Prostate gland (tissue), 2 donors: Measurements from ENCODE around the gene ADAM8. TPM values are rescaled to one million over a fixed set of nuclear protein-coding genes. Genes with fewer than 3 reads are reported as not detected.
"Not testable (repeated sequence)": the region's sequence is repeated elsewhere in the genome, so short reads cannot be mapped to it uniquely, and the experiment has no call there.

Experiments used
- DNase-seq: peaks from one replicate; pipeline ENCODE4 v3.0.0-alpha.2; 2019; ENCODE audit warnings: low spot score
- H3K27ac ChIP-seq, 2 donors: fragments of 200-600 bp; sonication (generic); 2 replicates each; pipeline ENCODE4 v1.5.1; 2017 to 2019
- H3K27me3 ChIP-seq: fragments of 200-600 bp; sonication (generic); replicated peaks from 2 replicates; pipeline ENCODE4 v1.5.1; 2019; ENCODE audit not compliant: insufficient read depth
- H3K36me3 ChIP-seq, 2 donors: fragments of 200-600 bp; sonication (generic); 1 replicate in 1 of 2; 2 replicates in 1 of 2; pipeline versions ENCODE4 v1.5.1 to v1.8.1; 2017 to 2019
- H3K4me1 ChIP-seq: fragments of 200-600 bp; sonication (generic); replicated peaks from 2 replicates; pipeline ENCODE4 v1.5.1; 2019
- H3K4me3 ChIP-seq, 2 donors: fragments of 200-600 bp; sonication (generic); 2 replicates each; pipeline ENCODE4 v1.5.1; 2017 to 2019
- H3K9me3 ChIP-seq: fragments of 200-600 bp; sonication (generic); 2 replicates; pipeline ENCODE4 v1.5.1; 2017
- POLR2A ChIP-seq: fragments of 450-650 bp; IDR thresholded peaks from one replicate; pipeline ENCODE4 v1.6.1; 2016; ENCODE audit warnings: antibody characterized with exemption, mild to moderate bottlenecking
- POLR2AphosphoS5 ChIP-seq: sonication (generic); formaldehyde crosslinking; IDR thresholded peaks from one replicate; pipeline ENCODE4 v1.6.1; 2017; ENCODE audit warnings: antibody characterized with exemption
- WGBS: methylation state at CpG from one replicate; pipeline ENCODE4 v1.1.5; 2018; 5-methylcytosine and 5-hydroxymethylcytosine counted together
- intact Hi-C: fragments of 100-400 bp; cut with DNase I; formaldehyde crosslinking; loops from one replicate; pipeline ENCODE4 v1.14.2; 2022
- total RNA-seq, 2 donors: library from RNA; depleted of rRNA; stranded (reverse); fragments of >200 nt; gene quantifications; one replicate each; pipeline ENCODE4 v1.1.0, GENCODE V29; 2016
- TF ChIP-seq, protein P1 (sequence below), 4 experiments: fragments of 200-600 bp in 2 of 4; fragments of 450-650 bp in 2 of 4; sonication (generic) in 2 of 4; IDR thresholded peaks; 1 replicate in 3 of 4; 2 replicates in 1 of 4; pipeline ENCODE4 v1.5.1; 2016 to 2019; ENCODE audit warnings: antibody characterized with exemption in 4 of 4, mild to moderate bottlenecking in 2 of 4, moderate library complexity in 2 of 4

Gene ADAM8
- total RNA-seq, 2 donors from 2014 or later, result 7.2 to 7.4 TPM

DNA sequence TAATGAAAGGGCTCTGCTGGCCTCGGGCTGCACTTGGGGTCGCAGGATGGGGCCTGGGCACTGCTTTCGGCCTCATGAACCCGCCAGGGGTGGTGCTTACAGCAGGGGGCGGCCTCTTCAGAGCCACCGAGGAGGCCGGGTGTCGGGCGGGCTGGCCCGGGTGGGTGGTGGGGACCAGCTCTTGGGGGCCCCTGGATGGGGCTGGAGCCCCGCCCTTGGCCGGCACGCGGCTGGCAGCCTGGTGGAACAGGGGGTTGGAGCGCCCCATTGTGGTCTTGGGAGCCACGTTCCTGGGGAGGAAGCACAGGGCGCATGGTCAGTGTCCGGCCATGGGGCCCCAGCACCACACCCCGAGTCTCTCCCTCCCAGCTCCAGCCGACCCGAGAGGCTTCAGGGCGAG is 8.8 kb downstream of the ADAM8 start:
- no peak overlapping the region for H3K27ac ChIP-seq
- intact Hi-C loops, result no loop called here
- H3K4me1 ChIP-seq, result no peaks in the 10 kb centered on the region
- H3K4me3 ChIP-seq, result no peak overlapping the region
- H3K27me3 ChIP-seq, result no peaks in the 10 kb centered on the region
- no peak for TF ChIP-seq POLR2A
- no peak for TF ChIP-seq POLR2AphosphoS5
- TF ChIP-seq, protein P1, sequence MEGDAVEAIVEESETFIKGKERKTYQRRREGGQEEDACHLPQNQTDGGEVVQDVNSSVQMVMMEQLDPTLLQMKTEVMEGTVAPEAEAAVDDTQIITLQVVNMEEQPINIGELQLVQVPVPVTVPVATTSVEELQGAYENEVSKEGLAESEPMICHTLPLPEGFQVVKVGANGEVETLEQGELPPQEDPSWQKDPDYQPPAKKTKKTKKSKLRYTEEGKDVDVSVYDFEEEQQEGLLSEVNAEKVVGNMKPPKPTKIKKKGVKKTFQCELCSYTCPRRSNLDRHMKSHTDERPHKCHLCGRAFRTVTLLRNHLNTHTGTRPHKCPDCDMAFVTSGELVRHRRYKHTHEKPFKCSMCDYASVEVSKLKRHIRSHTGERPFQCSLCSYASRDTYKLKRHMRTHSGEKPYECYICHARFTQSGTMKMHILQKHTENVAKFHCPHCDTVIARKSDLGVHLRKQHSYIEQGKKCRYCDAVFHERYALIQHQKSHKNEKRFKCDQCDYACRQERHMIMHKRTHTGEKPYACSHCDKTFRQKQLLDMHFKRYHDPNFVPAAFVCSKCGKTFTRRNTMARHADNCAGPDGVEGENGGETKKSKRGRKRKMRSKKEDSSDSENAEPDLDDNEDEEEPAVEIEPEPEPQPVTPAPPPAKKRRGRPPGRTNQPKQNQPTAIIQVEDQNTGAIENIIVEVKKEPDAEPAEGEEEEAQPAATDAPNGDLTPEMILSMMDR (IDR thresholded peaks at IDR 0.05), result no peak
- DNase-seq, result no peak
- H3K36me3 ChIP-seq, result no peaks in the 10 kb centered on the region
- 84% methylated on average over 16 of the region's 22 CpGs for WGBS
- no peaks in the 10 kb centered on the region for H3K9me3 ChIP-seq

DNA sequence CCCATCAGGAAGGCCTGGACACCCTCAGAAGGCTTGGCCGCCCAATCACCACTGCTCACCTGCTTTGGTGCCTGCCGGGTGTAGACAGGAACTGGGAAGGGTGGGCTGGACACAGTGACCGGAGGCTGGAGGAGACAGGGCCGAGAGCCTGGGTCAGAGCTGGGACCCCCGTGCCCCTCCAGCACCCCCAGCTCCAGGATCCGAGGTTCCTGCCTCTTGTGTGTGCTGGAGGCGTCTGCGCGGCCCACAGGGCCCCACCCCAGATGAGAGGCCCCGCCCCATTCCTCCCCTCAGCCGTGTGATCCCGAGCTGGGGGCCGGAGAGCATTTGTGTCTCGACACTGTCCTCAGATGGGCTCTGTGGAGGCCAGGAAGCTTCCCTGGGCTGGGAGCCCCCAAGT is 9.4 kb downstream of the ADAM8 start:
- H3K4me3 ChIP-seq, result no peak overlapping the region
- DNase-seq, result no peak
- no peak overlapping the region for H3K27ac ChIP-seq
- 78% methylated on average over 13 of the region's 14 CpGs for WGBS
- H3K4me1 ChIP-seq, result peaks cover 3% of the 10 kb centered on the region
- intact Hi-C loops, result no loop called here
- H3K36me3 ChIP-seq, result no peaks in the 10 kb centered on the region
- no peaks in the 10 kb centered on the region for H3K9me3 ChIP-seq
- no peaks in the 10 kb centered on the region for H3K27me3 ChIP-seq
- no peak for TF ChIP-seq POLR2AphosphoS5
- TF ChIP-seq, protein P1 (IDR thresholded peaks at IDR 0.05), result no peak
- no peak for TF ChIP-seq POLR2A

DNA sequence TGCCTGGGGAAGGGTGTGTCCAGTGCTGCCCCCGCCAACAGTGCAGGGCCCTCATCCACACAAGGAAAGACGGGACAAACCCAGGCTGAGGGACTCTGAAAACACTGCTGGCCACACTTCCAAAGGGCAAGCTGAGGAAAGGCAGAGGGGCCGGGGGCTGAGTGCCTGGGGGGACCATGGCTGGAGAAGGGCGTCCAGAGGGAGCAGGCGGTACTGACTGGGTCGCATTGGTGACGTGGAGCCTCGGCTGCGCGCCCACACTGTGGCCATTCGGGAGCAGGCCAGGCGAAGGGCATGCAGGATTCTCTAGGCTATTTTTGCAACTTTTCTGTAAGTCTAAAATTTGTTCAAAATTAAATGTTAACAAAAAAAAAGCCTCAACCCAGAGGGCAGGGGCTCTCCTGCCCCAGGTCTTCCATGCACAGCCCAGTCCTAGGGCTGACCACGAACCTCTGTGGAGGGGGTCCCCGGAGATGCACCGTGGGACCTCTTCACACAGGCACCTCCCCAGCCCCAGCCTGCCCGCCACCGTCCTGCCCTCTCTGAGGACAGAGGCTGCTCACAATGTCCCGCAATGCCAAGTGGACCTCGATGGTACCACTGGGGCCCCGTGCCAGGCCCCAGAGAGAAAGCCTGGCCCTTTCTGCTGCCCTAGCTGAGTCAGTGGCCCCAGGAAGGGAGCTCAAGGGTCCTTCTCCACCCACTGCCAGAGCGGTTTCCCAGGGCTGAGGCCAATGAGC is 10.4 kb downstream of the ADAM8 start:
- Histone ChIP-seq H3K27me3 (no peaks in the 10 kb centered on the region), H3K36me3 (no peaks in the 10 kb centered on the region), H3K4me3 (no peak overlapping the region), H3K27ac (no peak overlapping the region), H3K9me3 (no peaks in the 10 kb centered on the region), H3K4me1 (peaks cover 6% of the 10 kb centered on the region)
- TF ChIP-seq POLR2AphosphoS5, result no peak
- TF ChIP-seq, protein P1 (IDR thresholded peaks at IDR 0.05), result no peak
- TF ChIP-seq POLR2A, result no peak
- WGBS, result 87% methylated on average over 21 of the region's 21 CpGs
- intact Hi-C loops, result no loop called here
- DNase-seq, result no peak

DNA sequence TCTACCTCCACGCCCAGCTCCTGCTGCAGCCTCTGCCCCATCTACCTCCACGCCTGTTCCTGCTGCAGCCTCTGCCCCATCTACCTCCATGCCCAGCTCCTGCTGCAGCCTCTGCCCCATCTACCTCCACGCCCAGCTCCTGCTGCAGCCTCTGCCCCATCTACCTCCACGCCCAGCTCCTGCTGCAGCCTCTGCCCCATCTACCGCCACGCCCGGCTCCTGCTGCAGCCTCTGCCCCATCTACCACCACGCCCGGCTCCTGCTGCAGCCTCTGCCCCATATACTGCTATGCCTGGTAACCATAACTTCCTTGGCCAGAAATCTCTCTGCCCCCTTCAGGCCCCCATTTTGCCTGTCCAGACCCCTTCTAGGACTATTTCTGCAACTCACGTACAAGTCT is 11.6 kb downstream of the ADAM8 start:
- H3K9me3 ChIP-seq, H3K36me3 ChIP-seq, intact Hi-C loops, H3K27ac ChIP-seq, H3K4me3 ChIP-seq, H3K27me3 ChIP-seq, H3K4me1 ChIP-seq, DNase-seq: not testable (repeated sequence)
- WGBS, result 86% methylated on average over 10 of the region's 10 CpGs

DNA sequence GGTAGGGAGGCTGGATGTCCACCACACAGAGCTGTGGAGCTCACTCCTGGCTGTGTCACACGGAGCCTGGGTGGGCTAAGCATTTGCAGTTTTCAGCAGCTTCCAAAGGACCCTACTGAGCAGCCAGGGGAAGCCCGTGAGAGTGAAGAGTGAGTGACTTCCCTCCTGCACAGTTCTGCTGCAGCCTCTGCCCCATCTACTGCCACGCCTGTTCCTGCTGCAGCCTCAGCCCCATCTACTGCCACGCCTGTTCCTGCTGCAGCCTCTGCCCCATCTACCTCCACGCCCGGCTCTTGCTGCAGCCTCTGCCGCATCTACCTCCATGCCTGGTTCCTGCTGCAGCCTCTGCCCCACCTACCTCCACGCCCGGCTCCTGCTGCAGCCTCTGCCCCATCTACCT is 12.2 kb downstream of the ADAM8 start:
- 78% methylated on average over 9 of the region's 9 CpGs for WGBS
- H3K9me3 ChIP-seq, result no peaks in the 10 kb centered on the region
- no peak overlapping the region for H3K27ac ChIP-seq
- no peaks in the 10 kb centered on the region for H3K27me3 ChIP-seq
- no peaks in the 10 kb centered on the region for H3K36me3 ChIP-seq
- TF ChIP-seq POLR2A, result no peak
- TF ChIP-seq, protein P1 (IDR thresholded peaks at IDR 0.05), result no peak
- no peak for TF ChIP-seq POLR2AphosphoS5
- H3K4me1 ChIP-seq, result peaks cover 6% of the 10 kb centered on the region
- no peak overlapping the region for H3K4me3 ChIP-seq
- intact Hi-C loops, result no loop called here
- DNase-seq, result no peak
